ENCODE measurements around the gene UTF1. TPM values are rescaled to one million over a fixed set of nuclear protein-coding genes. Genes with fewer than 3 reads are reported as not detected.

Gene UTF1
- total RNA-seq, 2 donors from 2014 or later = not detected

Other genes with a start within 250 kb of the UTF1 start
- not detected for gene ADGRA1, start 142.3 kb upstream of the UTF1 start, total RNA-seq
- gene KNDC1, start 70.0 kb upstream of the UTF1 start, total RNA-seq = under 1 TPM; 0.19 to 0.26 TPM
- under 1 TPM in 1 of 2 donors, not detected in 1; 0.21 TPM for gene VENTX, start 7.6 kb downstream of the UTF1 start, total RNA-seq
- 100 to 1,000 TPM in 1 of 2 donors, 10 to 100 TPM in 1; 83.7 to 336 TPM for gene ADAM8, start 46.7 kb downstream of the UTF1 start, total RNA-seq
- gene TUBGCP2, start 78.7 kb downstream of the UTF1 start, total RNA-seq = 10 to 100 TPM; 47.8 to 55.8 TPM
- 10 to 100 TPM; 52.8 to 74.2 TPM for gene ZNF511, start 78.7 kb downstream of the UTF1 start, total RNA-seq
- not detected for gene CALY, start 106.7 kb downstream of the UTF1 start, total RNA-seq
- not detected for gene PRAP1, start 117.2 kb downstream of the UTF1 start, total RNA-seq
- 10 to 100 TPM; 13.8 to 21.9 TPM for gene FUOM, start 127.8 kb downstream of the UTF1 start, total RNA-seq
- 10 to 100 TPM; 61.3 to 73.8 TPM for gene ECHS1, start 143.1 kb downstream of the UTF1 start, total RNA-seq
- gene PAOX, start 149.0 kb downstream of the UTF1 start, total RNA-seq = 1 to 10 TPM; 3.0 to 9.2 TPM
- gene MTG1, start 163.9 kb downstream of the UTF1 start, total RNA-seq = 10 to 100 TPM; 38.9 to 58.8 TPM
- not detected for gene SPRN, start 194.4 kb downstream of the UTF1 start, total RNA-seq
- 10 to 100 TPM in 1 of 2 donors, 1 to 10 TPM in 1; 7.2 to 17.3 TPM for gene SCART1, start 223.7 kb downstream of the UTF1 start, total RNA-seq